CD4-positive, alpha-beta T cell treated with Interleukin-6 at 100 ng/mL for 8 hours (primary cell): Measurements from ENCODE around the gene MYO5A.
"Not testable (repeated sequence)": the region's sequence is repeated elsewhere in the genome, so short reads cannot be mapped to it uniquely, and the experiment has no call there.

ENCODE experiments used
- DNase-seq: peaks from one replicate; pipeline ENCODE4 v3.0.0-alpha.2; 2020; ENCODE audit warnings: mixed read lengths, low spot score

Gene MYO5A

GRCh38 chr15:52540374-52541012, 11.8 kb upstream of the MYO5A start:
- DNase-seq, result no peak

GRCh38 chr15:52537459-52537858, 8.8 kb upstream of the MYO5A start:
- DNase-seq, result no peak

GRCh38 chr15:52532427-52532826, 3.7 kb upstream of the MYO5A start:
- DNase-seq, result no peak

- no peak for DNase-seq
Measured at GRCh38 chr15:52529940-52530339, 1.3 kb upstream of the MYO5A start.

- peak; percentile 2 for DNase-seq
Measured at GRCh38 chr15:52529341-52529924, 753 bp upstream of the MYO5A start.

GRCh38 chr15:52527911-52528563, 643 bp downstream of the MYO5A start:
- DNase-seq, result peak; percentile 20

GRCh38 chr15:52527196-52527910, 1.3 kb downstream of the MYO5A start:
- DNase-seq, result no peak

GRCh38 chr15:52524223-52525136, 4.2 kb downstream of the MYO5A start:
- no peak for DNase-seq

GRCh38 chr15:52523647-52524046, 5.0 kb downstream of the MYO5A start:
- DNase-seq, result no peak

- no peak for DNase-seq
Measured at GRCh38 chr15:52523192-52523591, 5.5 kb downstream of the MYO5A start.

- no peak for DNase-seq
Measured at GRCh38 chr15:52521682-52522081, 7.0 kb downstream of the MYO5A start.

- DNase-seq, result no peak
Measured at GRCh38 chr15:52520421-52520820, 8.3 kb downstream of the MYO5A start.

- DNase-seq, result no peak
Measured at GRCh38 chr15:52518487-52519371, 10.0 kb downstream of the MYO5A start.

- DNase-seq, result no peak
Measured at GRCh38 chr15:52517014-52517413, 11.7 kb downstream of the MYO5A start.

- no peak for DNase-seq
Measured at GRCh38 chr15:52515343-52515742, 13.3 kb downstream of the MYO5A start.

- no peak for DNase-seq
Measured at GRCh38 chr15:52514482-52514881, 14.2 kb downstream of the MYO5A start.

GRCh38 chr15:52512869-52513268, 15.8 kb downstream of the MYO5A start:
- DNase-seq, result not testable (repeated sequence)

GRCh38 chr15:52511084-52511483, 17.6 kb downstream of the MYO5A start:
- DNase-seq, result no peak

GRCh38 chr15:52509500-52510245, 19.0 kb downstream of the MYO5A start:
- DNase-seq, result no peak

GRCh38 chr15:52506549-52506948, 22.1 kb downstream of the MYO5A start:
- no peak for DNase-seq
